Panc1 (cell line): ENCODE results near the gene MYBPHL. TPM values are rescaled to one million over a fixed set of nuclear protein-coding genes. Genes with fewer than 3 reads are reported as not detected.

Experiments used
- ATAC-seq: fragments of 200-7000 bp; cut with Tn5 transposase; 2 replicates; pipeline ENCODE4 v1.9.1; 2020; ENCODE audit warnings: mild to moderate bottlenecking, moderate library complexity
- BruUV-seq: library from RNA; stranded (reverse); fragments of 400-500 nt; replicated peaks from 2 replicates; lab custom pipeline; 2021; lab: Mats Ljungman, UMichigan
- CTCF ChIA-PET: fragments of 300-600 bp; sonication (Branson Sonifier 250); formaldehyde crosslinking; loops from one replicate; lab custom pipeline; 2022; ENCODE audit warnings: antibody characterized with exemption; lab: Charles Lee
- POLR2A ChIA-PET: fragments of 300-600 bp; sonication (Branson Sonifier 250); formaldehyde crosslinking; loops from one replicate; lab custom pipeline; 2022; ENCODE audit warnings: antibody characterized with exemption; lab: Charles Lee
- DNase-seq: peaks from one replicate; pipeline ENCODE4 v3.0.0-alpha.2; 2010; ENCODE audit warnings: low read depth, low spot score
- H3K27ac ChIP-seq: 2 replicates; pipeline ENCODE4 v1.5.1; 2011; ENCODE audit warnings: mild to moderate bottlenecking, low read length, inconsistent platforms
- H3K27me3 ChIP-seq: fragments of 200-500 bp; sonication (Bioruptor generic); 2 replicates; pipeline ENCODE4 v1.6.0; 2014; ENCODE audit warnings: low read length, inconsistent platforms; ENCODE audit not compliant: control insufficient read depth, insufficient read depth
- H3K36me3 ChIP-seq: fragments of 200-500 bp; sonication (Bioruptor generic); 2 replicates; pipeline ENCODE4 v1.5.1; 2014; ENCODE audit warnings: inconsistent platforms, mild to moderate bottlenecking, low read length, moderate library complexity; ENCODE audit not compliant: control insufficient read depth, insufficient read depth
- H3K4me1 ChIP-seq: 2 replicates; pipeline ENCODE4 v1.5.1; 2011; ENCODE audit warnings: inconsistent platforms, mild to moderate bottlenecking, low read length, moderate library complexity; ENCODE audit not compliant: control insufficient read depth, insufficient read depth
- H3K4me3 ChIP-seq, 2 experiments: 2 replicates each; pipeline ENCODE4 v1.5.1; 2011 to 2012; ENCODE audit warnings: low read depth in 2 of 2, low read length in 2 of 2, mild to moderate bottlenecking in 2 of 2, inconsistent platforms in 1 of 2, moderate library complexity in 1 of 2
- H3K9me3 ChIP-seq: fragments of 200-500 bp; sonication (Bioruptor generic); 2 replicates; pipeline ENCODE4 v1.5.1; 2014; ENCODE audit warnings: low read depth, mild to moderate bottlenecking, inconsistent platforms, low read length, moderate library complexity; ENCODE audit not compliant: control insufficient read depth, insufficient read depth
- POLR2AphosphoS5 ChIP-seq: IDR thresholded peaks from 2 replicates; pipeline ENCODE4 v1.6.1; 2012; ENCODE audit warnings: mild to moderate bottlenecking, low read depth, low read length, moderate library complexity
- SIN3A ChIP-seq: IDR thresholded peaks from 2 replicates; pipeline ENCODE4 v1.6.1; 2012; ENCODE audit warnings: low read depth, mild to moderate bottlenecking, low read length, moderate library complexity, borderline replicate concordance; ENCODE audit not compliant: insufficient read depth
- TCF7L2 ChIP-seq: IDR thresholded peaks from 2 replicates; pipeline ENCODE4 v1.6.1; 2011; ENCODE audit warnings: mild to moderate bottlenecking, low read depth, low read length, inconsistent platforms
- in situ Hi-C: cut with HindIII; loops from 2 replicates; pipeline ENCODE4 v1.10.0; 2016; ENCODE audit warnings: low sequenced_read_pairs, low pct_unique_long_range_greater_than_20kb
- intact Hi-C: fragments of 100-400 bp; cut with micrococcal nuclease; formaldehyde crosslinking; loops from one replicate; pipeline ENCODE4 v1.10.0; 2022; ENCODE audit not compliant: unreplicated experiment
- total RNA-seq: library from RNA; stranded (reverse); gene quantifications from one replicate; pipeline ENCODE4 v1.2.1, GENCODE V29; 2021; ENCODE audit not compliant: unreplicated experiment
- TF ChIP-seq, protein P1 (sequence below), 2 experiments: IDR thresholded peaks; 2 replicates each; pipeline ENCODE4 v1.6.1; 2011 to 2012; ENCODE audit warnings: low read depth in 2 of 2, control low read depth in 1 of 2, low read length in 1 of 2, mild to moderate bottlenecking in 1 of 2, moderate library complexity in 1 of 2; ENCODE audit not compliant: insufficient read depth in 1 of 2
- TF ChIP-seq, protein P2 (sequence below): fragments of 450-650 bp; IDR thresholded peaks from 2 replicates; pipeline ENCODE4 v1.5.1; 2017; ENCODE audit warnings: mild to moderate bottlenecking

Gene MYBPHL
- total RNA-seq, 1 experiment from 2014 or later: not detected

- Histone ChIP-seq H3K4me1 (peaks cover 27% of the 10 kb centered on the region), H3K27me3 (no peaks in the 10 kb centered on the region), H3K9me3 (no peaks in the 10 kb centered on the region), H3K4me3 (no peak overlapping the region), H3K36me3 (peaks cover 3% of the 10 kb centered on the region), H3K27ac (no peak overlapping the region)
- DNase-seq (no peak), ATAC-seq (no peak)
- in situ Hi-C loops (no loop called here), intact Hi-C loops (no loop called here)
- BruUV-seq: no TSS peak
- CTCF ChIA-PET: no interaction called here
- POLR2A ChIA-PET: no interaction called here
- TF ChIP-seq, protein P1, sequence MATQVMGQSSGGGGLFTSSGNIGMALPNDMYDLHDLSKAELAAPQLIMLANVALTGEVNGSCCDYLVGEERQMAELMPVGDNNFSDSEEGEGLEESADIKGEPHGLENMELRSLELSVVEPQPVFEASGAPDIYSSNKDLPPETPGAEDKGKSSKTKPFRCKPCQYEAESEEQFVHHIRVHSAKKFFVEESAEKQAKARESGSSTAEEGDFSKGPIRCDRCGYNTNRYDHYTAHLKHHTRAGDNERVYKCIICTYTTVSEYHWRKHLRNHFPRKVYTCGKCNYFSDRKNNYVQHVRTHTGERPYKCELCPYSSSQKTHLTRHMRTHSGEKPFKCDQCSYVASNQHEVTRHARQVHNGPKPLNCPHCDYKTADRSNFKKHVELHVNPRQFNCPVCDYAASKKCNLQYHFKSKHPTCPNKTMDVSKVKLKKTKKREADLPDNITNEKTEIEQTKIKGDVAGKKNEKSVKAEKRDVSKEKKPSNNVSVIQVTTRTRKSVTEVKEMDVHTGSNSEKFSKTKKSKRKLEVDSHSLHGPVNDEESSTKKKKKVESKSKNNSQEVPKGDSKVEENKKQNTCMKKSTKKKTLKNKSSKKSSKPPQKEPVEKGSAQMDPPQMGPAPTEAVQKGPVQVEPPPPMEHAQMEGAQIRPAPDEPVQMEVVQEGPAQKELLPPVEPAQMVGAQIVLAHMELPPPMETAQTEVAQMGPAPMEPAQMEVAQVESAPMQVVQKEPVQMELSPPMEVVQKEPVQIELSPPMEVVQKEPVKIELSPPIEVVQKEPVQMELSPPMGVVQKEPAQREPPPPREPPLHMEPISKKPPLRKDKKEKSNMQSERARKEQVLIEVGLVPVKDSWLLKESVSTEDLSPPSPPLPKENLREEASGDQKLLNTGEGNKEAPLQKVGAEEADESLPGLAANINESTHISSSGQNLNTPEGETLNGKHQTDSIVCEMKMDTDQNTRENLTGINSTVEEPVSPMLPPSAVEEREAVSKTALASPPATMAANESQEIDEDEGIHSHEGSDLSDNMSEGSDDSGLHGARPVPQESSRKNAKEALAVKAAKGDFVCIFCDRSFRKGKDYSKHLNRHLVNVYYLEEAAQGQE (IDR thresholded peaks at IDR 0.05; ENCODE audit: insufficient read depth in 1 of 2, low read depth in 2 of 2, low read length in 1 of 2): no peak
- TF ChIP-seq, protein P2, sequence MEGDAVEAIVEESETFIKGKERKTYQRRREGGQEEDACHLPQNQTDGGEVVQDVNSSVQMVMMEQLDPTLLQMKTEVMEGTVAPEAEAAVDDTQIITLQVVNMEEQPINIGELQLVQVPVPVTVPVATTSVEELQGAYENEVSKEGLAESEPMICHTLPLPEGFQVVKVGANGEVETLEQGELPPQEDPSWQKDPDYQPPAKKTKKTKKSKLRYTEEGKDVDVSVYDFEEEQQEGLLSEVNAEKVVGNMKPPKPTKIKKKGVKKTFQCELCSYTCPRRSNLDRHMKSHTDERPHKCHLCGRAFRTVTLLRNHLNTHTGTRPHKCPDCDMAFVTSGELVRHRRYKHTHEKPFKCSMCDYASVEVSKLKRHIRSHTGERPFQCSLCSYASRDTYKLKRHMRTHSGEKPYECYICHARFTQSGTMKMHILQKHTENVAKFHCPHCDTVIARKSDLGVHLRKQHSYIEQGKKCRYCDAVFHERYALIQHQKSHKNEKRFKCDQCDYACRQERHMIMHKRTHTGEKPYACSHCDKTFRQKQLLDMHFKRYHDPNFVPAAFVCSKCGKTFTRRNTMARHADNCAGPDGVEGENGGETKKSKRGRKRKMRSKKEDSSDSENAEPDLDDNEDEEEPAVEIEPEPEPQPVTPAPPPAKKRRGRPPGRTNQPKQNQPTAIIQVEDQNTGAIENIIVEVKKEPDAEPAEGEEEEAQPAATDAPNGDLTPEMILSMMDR: no peak
- TF ChIP-seq POLR2AphosphoS5 (no peak), TCF7L2 (no peak), SIN3A (no peak)
These were observed 27.1 kb downstream of the MYBPHL start for GRCh38 chr1:109279615-109280278.

DNA sequence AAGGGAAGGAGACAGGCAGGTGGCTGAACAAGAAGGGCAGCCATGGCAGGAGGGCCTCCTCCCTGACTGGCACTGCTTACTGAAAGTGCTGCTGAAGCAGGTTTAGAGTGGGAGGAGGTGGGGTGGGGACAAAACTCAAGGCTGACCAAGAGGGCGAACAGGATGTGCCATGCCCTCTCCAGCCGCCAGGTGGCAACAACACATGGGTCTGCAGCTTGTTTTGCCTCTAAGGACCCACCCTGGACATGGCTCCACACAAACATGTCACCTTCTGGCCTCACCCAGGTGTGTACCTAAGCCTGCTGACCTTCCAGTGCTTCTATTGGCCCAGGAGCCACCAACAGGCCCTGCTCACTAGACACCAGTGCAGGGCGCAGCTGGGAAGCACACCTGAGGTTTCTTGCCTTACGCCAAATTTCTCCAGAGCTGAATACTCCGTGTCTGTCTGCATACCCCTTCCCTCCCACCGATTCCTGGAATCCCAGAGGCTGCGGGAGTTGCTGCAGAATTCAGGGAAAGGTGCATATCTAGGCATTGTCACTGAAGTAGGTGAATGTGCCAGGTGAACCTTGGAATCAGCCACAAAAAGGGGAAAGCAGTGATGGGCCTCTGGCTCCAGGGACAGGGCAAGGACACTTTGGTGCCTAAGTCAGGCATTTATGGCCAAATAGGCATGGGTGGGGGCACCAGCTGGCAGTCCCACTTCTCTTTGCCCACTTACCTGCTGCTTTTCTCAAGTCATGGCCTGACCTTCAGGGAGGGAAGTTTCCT, 29.2 kb downstream of the MYBPHL start:
- ATAC-seq (peak; percentile 80), DNase-seq (no peak)
- in situ Hi-C loops (no loop called here), intact Hi-C loops (loop anchor here (1.0 kb wide), 1 partner anchor 122 kb away; no protein-coding TSS in a partner anchor)
- Histone ChIP-seq H3K27me3 (no peaks in the 10 kb centered on the region), H3K9me3 (no peaks in the 10 kb centered on the region), H3K27ac (peak overlapping the region; percentile 23), H3K4me3 (no peak overlapping the region), H3K4me1 (peaks cover 30% of the 10 kb centered on the region), H3K36me3 (peaks cover 2% of the 10 kb centered on the region)
- BruUV-seq: no TSS peak
- POLR2A ChIA-PET: interaction anchor here (0.5 kb wide), 1 partner anchor 216 kb away, joined by 14 read pairs; no protein-coding TSS in a partner anchor
- TF ChIP-seq, protein P1 (IDR thresholded peaks at IDR 0.05; ENCODE audit: insufficient read depth in 1 of 2, low read depth in 2 of 2, low read length in 1 of 2): no peak
- TF ChIP-seq, protein P2: peak; percentile 85
- CTCF ChIA-PET: interaction anchor here (0.5 to 1.2 kb wide), 3 partner anchors 121 to 254 kb away, joined by 4 to 7 read pairs (median 7); no protein-coding TSS in a partner anchor
